MM.1S (cell line): ENCODE results near the gene SLC12A6.

Source experiments
- DNase-seq: peaks from one replicate; pipeline ENCODE4 v3.0.0-alpha.2; 2015
- H2AFZ ChIP-seq: fragments of 300-600 bp; sonication (generic); 2 replicates; pipeline ENCODE4 v1.6.0; 2016; ENCODE audit warnings: antibody characterized with exemption, low read length
- H3F3A ChIP-seq: fragments of 300-600 bp; sonication (generic); 2 replicates; pipeline ENCODE4 v1.6.1; 2016; ENCODE audit warnings: mild to moderate bottlenecking, antibody characterized with exemption, low read length, moderate library complexity, mixed read lengths; ENCODE audit not compliant: insufficient read depth
- H3K27ac ChIP-seq: fragments of 300-600 bp; sonication (generic); 2 replicates; pipeline ENCODE4 v1.5.1; 2016; ENCODE audit warnings: mild to moderate bottlenecking, low read length
- H3K27me3 ChIP-seq: fragments of 300-600 bp; sonication (generic); replicated peaks from 2 replicates; pipeline ENCODE4 v1.6.0; 2016; ENCODE audit warnings: low read length; ENCODE audit not compliant: insufficient read depth
- H3K36me3 ChIP-seq: fragments of 300-600 bp; sonication (generic); replicated peaks from 2 replicates; pipeline ENCODE4 v1.6.1; 2016; ENCODE audit warnings: mild to moderate bottlenecking, low read length, mixed read lengths; ENCODE audit not compliant: insufficient read depth
- H3K4me1 ChIP-seq: fragments of 300-600 bp; sonication (generic); 2 replicates; pipeline ENCODE4 v1.6.1; 2016; ENCODE audit warnings: low read length, mixed read lengths
- H3K4me2 ChIP-seq: fragments of 300-600 bp; sonication (generic); 2 replicates; pipeline ENCODE4 v1.6.0; 2016; ENCODE audit warnings: low read depth, low read length
- H3K4me3 ChIP-seq: fragments of 300-600 bp; sonication (generic); 2 replicates; pipeline ENCODE4 v1.5.1; 2016; ENCODE audit warnings: low read length, mixed read lengths
- H3K79me2 ChIP-seq: fragments of 300-600 bp; sonication (generic); 2 replicates; pipeline ENCODE4 v1.6.1; 2016; ENCODE audit warnings: mixed run types, low read length, mixed read lengths
- H3K9ac ChIP-seq: fragments of 300-600 bp; sonication (generic); 2 replicates; pipeline ENCODE4 v1.6.1; 2016; ENCODE audit warnings: low read length, mixed read lengths
- H3K9me2 ChIP-seq: fragments of 300-600 bp; sonication (generic); replicated peaks from 2 replicates; pipeline ENCODE4 v1.6.1; 2016; ENCODE audit warnings: mild to moderate bottlenecking, low read length, mixed read lengths; ENCODE audit not compliant: insufficient read depth
- H3K9me3 ChIP-seq: fragments of 300-600 bp; sonication (generic); replicated peaks from 2 replicates; pipeline ENCODE4 v1.6.1; 2016; ENCODE audit warnings: mild to moderate bottlenecking, low read length, mixed read lengths; ENCODE audit not compliant: insufficient read depth
- H4K20me1 ChIP-seq: fragments of 300-600 bp; sonication (generic); 2 replicates; pipeline ENCODE4 v1.6.1; 2016; ENCODE audit warnings: mild to moderate bottlenecking, low read length, moderate library complexity, mixed read lengths; ENCODE audit not compliant: insufficient read depth
- EZH2 ChIP-seq: fragments of 300-600 bp; sonication (generic); optimal IDR thresholded peaks from 2 replicates; pipeline ENCODE3; 2017; ENCODE audit warnings: low read depth, mild to moderate bottlenecking, antibody characterized with exemption, low read length, mixed read lengths
- EZH2phosphoT487 ChIP-seq: fragments of 300-600 bp; sonication (generic); IDR thresholded peaks from 2 replicates; pipeline ENCODE4 v1.6.1; 2018; ENCODE audit warnings: antibody characterized with exemption, low read length
- TF ChIP-seq, protein P1 (sequence below): fragments of 300-600 bp; sonication (generic); IDR thresholded peaks from 2 replicates; pipeline ENCODE4 v1.5.1; 2016; ENCODE audit warnings: antibody characterized with exemption, low read length, mixed read lengths

The SLC12A6 gene

DNA sequence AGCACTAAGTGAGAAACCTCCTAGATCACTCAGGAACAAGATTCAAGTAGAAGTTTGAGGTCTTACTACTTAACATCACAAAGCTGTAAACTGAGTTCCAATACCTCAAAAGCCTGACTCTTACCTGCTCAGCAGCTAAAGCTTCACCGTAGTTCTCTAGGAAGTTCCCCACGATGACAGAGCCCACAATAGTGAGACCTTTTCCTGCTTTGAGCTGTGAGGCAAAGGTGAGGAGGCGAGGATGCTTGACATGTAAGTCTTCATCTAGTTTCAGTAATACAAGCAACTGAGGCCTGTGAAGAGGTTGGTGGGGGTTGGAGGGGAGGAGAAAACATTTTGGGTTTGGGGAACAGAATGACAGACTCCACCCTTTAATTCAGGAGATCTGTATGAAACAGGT, 97.0 kb downstream of the SLC12A6 start:
- no peak for DNase-seq
- no peak overlapping the region for H3K27ac ChIP-seq
- no peak overlapping the region for H3K4me2 ChIP-seq
- no peaks in the 10 kb centered on the region for H3K27me3 ChIP-seq
- H3F3A ChIP-seq, result no peaks in the 10 kb centered on the region
- H3K9me3 ChIP-seq, result no peaks in the 10 kb centered on the region
- TF ChIP-seq EZH2 (no peak), EZH2phosphoT487 (no peak)
- TF ChIP-seq, protein P1, sequence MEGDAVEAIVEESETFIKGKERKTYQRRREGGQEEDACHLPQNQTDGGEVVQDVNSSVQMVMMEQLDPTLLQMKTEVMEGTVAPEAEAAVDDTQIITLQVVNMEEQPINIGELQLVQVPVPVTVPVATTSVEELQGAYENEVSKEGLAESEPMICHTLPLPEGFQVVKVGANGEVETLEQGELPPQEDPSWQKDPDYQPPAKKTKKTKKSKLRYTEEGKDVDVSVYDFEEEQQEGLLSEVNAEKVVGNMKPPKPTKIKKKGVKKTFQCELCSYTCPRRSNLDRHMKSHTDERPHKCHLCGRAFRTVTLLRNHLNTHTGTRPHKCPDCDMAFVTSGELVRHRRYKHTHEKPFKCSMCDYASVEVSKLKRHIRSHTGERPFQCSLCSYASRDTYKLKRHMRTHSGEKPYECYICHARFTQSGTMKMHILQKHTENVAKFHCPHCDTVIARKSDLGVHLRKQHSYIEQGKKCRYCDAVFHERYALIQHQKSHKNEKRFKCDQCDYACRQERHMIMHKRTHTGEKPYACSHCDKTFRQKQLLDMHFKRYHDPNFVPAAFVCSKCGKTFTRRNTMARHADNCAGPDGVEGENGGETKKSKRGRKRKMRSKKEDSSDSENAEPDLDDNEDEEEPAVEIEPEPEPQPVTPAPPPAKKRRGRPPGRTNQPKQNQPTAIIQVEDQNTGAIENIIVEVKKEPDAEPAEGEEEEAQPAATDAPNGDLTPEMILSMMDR, result no peak
- no peaks in the 10 kb centered on the region; the same call in 1 of the 2 replicates for H3K36me3 ChIP-seq
- H3K9me2 ChIP-seq, result no peaks in the 10 kb centered on the region
- no peak overlapping the region for H3K9ac ChIP-seq
- 0 out of 2 replicates have a peak, but pooled peaks cover 5% of the 10 kb centered on the region for H3K4me1 ChIP-seq
- H3K79me2 ChIP-seq, result no peaks in the 10 kb centered on the region
- no peaks in the 10 kb centered on the region for H4K20me1 ChIP-seq
- no peak overlapping the region for H2AFZ ChIP-seq
- H3K4me3 ChIP-seq, result no peak overlapping the region

DNA sequence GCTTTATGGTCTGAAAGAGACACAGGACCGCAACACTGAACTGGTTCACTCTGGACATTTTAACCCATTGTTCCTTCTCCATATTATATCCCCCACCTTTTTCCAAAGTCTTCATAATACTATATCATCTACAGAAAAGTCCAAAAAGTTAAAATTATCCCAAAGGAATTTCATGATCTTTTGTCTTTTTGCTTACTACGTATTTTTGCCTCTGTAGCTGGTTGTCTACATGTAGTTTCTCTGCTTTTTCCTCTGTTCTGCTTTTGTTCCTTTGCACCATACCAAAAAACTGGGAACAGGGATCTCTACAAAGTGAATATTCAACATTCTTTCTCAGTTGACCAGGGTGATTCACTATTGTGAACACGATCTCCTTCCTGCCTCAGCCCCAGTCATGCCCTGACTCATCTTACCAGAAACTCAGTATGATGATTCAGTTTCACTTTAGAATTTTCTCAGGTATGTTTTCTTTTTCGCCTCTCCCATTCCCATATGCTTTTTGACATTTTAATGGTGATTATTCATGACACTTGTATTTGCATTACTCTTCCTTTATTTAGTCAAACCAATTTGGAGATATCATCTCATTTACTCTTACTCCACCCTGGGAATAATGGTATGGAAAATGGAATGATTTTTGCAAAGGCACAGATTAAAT, 98.3 kb downstream of the SLC12A6 start:
- no peak for TF ChIP-seq EZH2phosphoT487
- TF ChIP-seq, protein P1, result no peak
- H3K9ac ChIP-seq, result no peak overlapping the region
- H3K27me3 ChIP-seq, result no peaks in the 10 kb centered on the region
- H4K20me1 ChIP-seq, result no peaks in the 10 kb centered on the region
- H3K4me2 ChIP-seq, result no peak overlapping the region
- H2AFZ ChIP-seq, result no peak overlapping the region
- no peak overlapping the region for H3K4me3 ChIP-seq
- H3K36me3 ChIP-seq, result no peaks in the 10 kb centered on the region; the same call in 1 of the 2 replicates
- no peaks in the 10 kb centered on the region for H3F3A ChIP-seq
- H3K9me3 ChIP-seq, result no peaks in the 10 kb centered on the region
- H3K4me1 ChIP-seq, result 0 out of 2 replicates have a peak, but pooled peaks cover 5% of the 10 kb centered on the region
- DNase-seq, result no peak
- H3K27ac ChIP-seq, result no peak overlapping the region
- no peaks in the 10 kb centered on the region for H3K9me2 ChIP-seq
- no peaks in the 10 kb centered on the region for H3K79me2 ChIP-seq

DNA sequence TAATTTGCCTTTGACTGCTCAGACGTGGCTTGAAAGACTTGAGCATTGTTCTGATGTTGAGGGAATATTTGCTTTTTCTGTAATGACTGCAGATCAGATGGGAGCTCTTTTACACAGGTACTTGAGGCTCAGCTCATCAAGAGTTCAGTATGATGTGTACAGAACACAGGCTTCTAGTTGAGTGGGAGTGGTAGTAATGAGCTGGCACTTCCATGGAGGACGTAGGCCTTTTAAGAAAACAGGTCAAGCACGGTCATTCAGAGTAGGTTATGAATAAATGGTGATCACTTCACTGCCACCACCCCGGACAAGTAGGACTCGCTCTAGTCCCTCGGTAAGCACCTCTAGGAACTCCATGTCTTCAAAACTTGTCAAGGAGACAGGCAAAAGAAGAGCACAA, 104.0 kb downstream of the SLC12A6 start:
- peaks cover 8% of the 10 kb centered on the region for H3K36me3 ChIP-seq
- no peak overlapping the region for H3K4me2 ChIP-seq
- H3K79me2 ChIP-seq, result no peaks in the 10 kb centered on the region
- no peaks in the 10 kb centered on the region for H3K27me3 ChIP-seq
- DNase-seq, result no peak
- TF ChIP-seq EZH2phosphoT487 (no peak), EZH2 (no peak)
- TF ChIP-seq, protein P1, result no peak
- H4K20me1 ChIP-seq, result no peaks in the 10 kb centered on the region
- no peak overlapping the region for H2AFZ ChIP-seq
- no peak overlapping the region for H3K9ac ChIP-seq
- H3K9me3 ChIP-seq, result no peaks in the 10 kb centered on the region
- H3K27ac ChIP-seq, result no peak overlapping the region
- no peaks in the 10 kb centered on the region for H3F3A ChIP-seq
- H3K9me2 ChIP-seq, result no peaks in the 10 kb centered on the region
- no peaks in the 10 kb centered on the region for H3K4me1 ChIP-seq
- no peak overlapping the region for H3K4me3 ChIP-seq
